ENCODE results near the gene FIBP. TPM values are rescaled to one million over a fixed set of nuclear protein-coding genes. Genes with fewer than 3 reads are reported as not detected.

Gene FIBP
- polyA plus RNA-seq, 3 donors: 88.2 to 94.0 (median 92.2) TPM

- no peak for DNase-seq (ENCODE audit: extremely low read depth in 1 of 11, low read depth in 9 of 11, low spot score in 4 of 11)
Measured at GRCh38 chr11:65918211-65919140, 30.2 kb upstream of the FIBP start, which contains the start of gene C11orf68. Gene C11orf68 (minus strand): TSS chr11:65919062. CDS start chr11:65919031, 31 bp downstream.

GRCh38 chr11:65917434-65918210 is 29.4 kb upstream of the FIBP start:
- DNase-seq (ENCODE audit: extremely low read depth in 1 of 11, low read depth in 9 of 11, low spot score in 4 of 11): no peak

DNA sequence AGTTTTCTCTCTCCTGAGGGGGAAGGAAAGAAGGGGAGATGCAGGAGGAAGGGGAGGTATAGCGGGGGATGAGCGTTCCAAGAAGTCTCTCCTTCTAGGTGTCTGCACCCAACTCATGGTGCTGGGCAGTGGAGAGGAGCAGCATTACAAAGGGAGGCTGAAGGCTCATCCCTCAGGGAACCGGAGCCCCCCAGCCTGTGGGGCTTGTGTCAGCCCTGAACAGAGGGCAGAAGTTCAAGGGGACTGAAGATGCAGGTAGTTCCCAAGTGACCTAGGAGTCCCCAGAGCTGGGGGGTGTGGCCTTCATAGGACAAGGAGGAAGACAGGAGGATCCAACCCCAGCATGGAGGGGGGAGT is 28.8 kb upstream of the FIBP start:
- no peak for DNase-seq (ENCODE audit: extremely low read depth in 1 of 11, low read depth in 9 of 11, low spot score in 4 of 11)

- DNase-seq (ENCODE audit: extremely low read depth in 1 of 11, low read depth in 9 of 11, low spot score in 4 of 11): no peak
Measured at GRCh38 chr11:65916391-65916790, 28.1 kb upstream of the FIBP start.

GRCh38 chr11:65915821-65916251 is 27.6 kb upstream of the FIBP start:
- no peak for DNase-seq (ENCODE audit: extremely low read depth in 1 of 11, low read depth in 9 of 11, low spot score in 4 of 11)

GRCh38 chr11:65915101-65915820 is 27.0 kb upstream of the FIBP start:
- DNase-seq (ENCODE audit: extremely low read depth in 1 of 11, low read depth in 9 of 11, low spot score in 4 of 11): no peak

GRCh38 chr11:65912845-65913244 is 24.6 kb upstream of the FIBP start:
- DNase-seq (ENCODE audit: extremely low read depth in 1 of 11, low read depth in 9 of 11, low spot score in 4 of 11): no peak

DNA sequence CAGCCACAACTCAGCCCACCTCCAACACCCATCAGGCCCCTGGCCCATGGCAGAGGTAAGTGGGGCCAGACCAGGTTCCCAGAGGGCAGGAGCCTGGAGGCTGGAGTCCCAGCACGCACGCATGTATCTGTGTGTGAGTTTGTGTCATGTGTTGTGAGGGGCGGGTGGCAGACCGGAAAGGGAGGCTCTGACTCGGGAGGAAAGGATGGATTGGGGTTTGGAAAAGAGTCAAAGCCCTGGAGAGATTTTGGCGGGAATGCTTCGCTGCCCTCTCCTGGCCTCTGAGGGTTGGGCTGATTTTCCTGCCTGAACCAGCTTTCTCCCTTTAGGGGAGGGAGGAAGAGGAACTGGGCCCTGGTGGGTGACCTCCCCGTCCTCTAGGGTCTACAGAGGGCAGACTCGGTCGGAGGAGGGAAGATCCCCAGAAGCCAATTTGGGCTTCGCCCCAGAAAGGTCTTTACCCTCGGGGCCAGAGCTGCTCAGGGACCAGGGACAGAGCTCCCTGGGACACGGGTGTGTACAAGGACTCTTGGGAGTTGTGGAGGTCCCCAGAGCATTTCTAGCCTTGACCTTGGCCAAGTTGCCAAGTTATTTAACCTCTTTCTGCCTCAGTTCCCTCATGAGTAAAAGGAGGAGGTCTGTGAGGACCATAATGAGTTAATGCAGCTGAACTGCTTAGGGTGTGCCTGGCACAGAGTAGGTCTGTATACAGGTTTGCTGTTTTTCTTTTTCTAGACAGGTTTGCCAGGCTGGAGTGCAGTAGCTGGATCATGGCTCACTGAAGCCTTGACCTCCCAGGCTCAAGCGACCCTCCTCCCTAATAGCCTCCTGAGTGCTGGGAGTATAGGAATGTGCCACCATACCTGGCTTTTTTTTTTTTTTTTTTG is 23.7 kb upstream of the FIBP start:
- no peak for DNase-seq (ENCODE audit: extremely low read depth in 1 of 11, low read depth in 9 of 11, low spot score in 4 of 11)

DNA sequence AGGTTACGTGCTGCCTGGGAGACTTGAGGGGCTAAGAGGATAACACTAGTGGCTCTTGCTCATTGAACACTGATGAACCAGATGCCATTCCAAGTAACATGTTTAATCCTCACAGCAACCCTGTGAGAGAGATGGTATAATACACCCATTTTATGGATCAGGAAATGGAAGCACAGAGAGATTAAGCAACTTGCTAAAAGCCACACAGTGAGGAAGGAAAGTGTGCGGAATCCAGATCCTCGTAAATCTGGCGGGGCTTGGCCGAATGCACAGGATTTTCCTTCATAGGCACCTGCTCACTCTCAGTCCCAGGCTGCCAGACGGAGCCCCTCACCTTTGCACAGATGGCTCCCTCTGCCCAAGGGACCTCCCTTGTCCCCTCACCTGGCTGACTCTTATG is 19.6 kb upstream of the FIBP start:
- DNase-seq (ENCODE audit: extremely low read depth in 1 of 11, low read depth in 9 of 11, low spot score in 4 of 11): no peak

DNA sequence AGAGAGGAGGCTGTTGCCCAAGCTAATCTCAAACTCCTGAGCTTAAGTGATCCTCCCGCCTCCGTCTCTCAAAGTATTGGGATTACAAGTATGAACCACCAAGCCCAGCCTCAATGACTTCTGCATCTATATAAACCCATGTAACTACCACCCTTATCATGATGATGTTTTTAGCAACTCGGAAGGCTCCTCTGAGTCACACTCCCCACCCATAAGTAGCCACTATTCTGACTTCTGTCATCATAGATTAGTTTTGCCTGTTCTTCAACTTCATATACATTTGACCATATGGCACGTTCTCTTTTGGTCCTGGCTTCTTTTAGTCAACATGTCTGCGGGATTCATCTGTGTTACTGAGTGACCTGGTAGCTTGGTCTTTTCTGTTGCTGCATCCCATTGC is 18.3 kb upstream of the FIBP start:
- no peak for DNase-seq (ENCODE audit: extremely low read depth in 1 of 11, low read depth in 9 of 11, low spot score in 4 of 11)

DNA sequence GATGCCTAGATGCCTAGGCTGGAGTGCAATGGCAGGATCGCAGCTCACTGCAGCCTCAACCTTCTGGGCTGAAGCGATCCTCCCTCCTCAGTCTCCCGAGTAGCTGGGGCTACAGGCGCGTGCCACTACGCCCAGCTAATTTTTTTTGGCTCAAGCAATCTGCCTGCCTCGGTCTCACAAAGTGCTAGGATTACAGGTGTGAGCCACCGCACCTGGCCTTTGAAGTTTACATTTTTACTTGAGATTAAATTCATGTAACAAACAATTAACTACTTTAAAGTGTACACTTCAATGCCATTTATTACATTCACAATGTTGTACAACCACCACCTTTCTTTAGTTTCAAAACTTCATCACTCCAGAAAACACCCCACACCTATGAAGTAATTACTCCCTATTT is 15.4 kb upstream of the FIBP start:
- no peak for DNase-seq (ENCODE audit: extremely low read depth in 1 of 11, low read depth in 9 of 11, low spot score in 4 of 11)

- no peak for DNase-seq (ENCODE audit: extremely low read depth in 1 of 11, low read depth in 9 of 11, low spot score in 4 of 11)
Measured at GRCh38 chr11:65903068-65903481, 14.8 kb upstream of the FIBP start.

- DNase-seq (ENCODE audit: extremely low read depth in 1 of 11, low read depth in 9 of 11, low spot score in 4 of 11): no peak
Measured at GRCh38 chr11:65900899-65901180, 12.6 kb upstream of the FIBP start.

GRCh38 chr11:65900125-65900898 is 12.0 kb upstream of the FIBP start, which contains the start of gene FOSL1:
Gene FOSL1 (minus strand): TSS chr11:65900388. CDS start chr11:65900339, 49 bp downstream.
- no peak for DNase-seq (ENCODE audit: extremely low read depth in 1 of 11, low read depth in 9 of 11, low spot score in 4 of 11)

GRCh38 chr11:65899356-65900124 is 11.3 kb upstream of the FIBP start:
- DNase-seq (ENCODE audit: extremely low read depth in 1 of 11, low read depth in 9 of 11, low spot score in 4 of 11): no peak

GRCh38 chr11:65898656-65899355 is 10.5 kb upstream of the FIBP start:
- no peak for DNase-seq (ENCODE audit: extremely low read depth in 1 of 11, low read depth in 9 of 11, low spot score in 4 of 11)

- no peak for DNase-seq (ENCODE audit: extremely low read depth in 1 of 11, low read depth in 9 of 11, low spot score in 4 of 11)
Measured at GRCh38 chr11:65897020-65897471, 8.8 kb upstream of the FIBP start.
